ENCODE measurements around the gene MLH1. TPM values are rescaled to one million over a fixed set of nuclear protein-coding genes. Genes with fewer than 3 reads are reported as not detected.
"Not testable (repeated sequence)": the region's sequence is repeated elsewhere in the genome, so short reads cannot be mapped to it uniquely, and the experiment has no call there.

Gene MLH1
- total and polyA plus RNA-seq, 2 experiments from 2014 or later, result 27.8 to 36.3 TPM

DNA sequence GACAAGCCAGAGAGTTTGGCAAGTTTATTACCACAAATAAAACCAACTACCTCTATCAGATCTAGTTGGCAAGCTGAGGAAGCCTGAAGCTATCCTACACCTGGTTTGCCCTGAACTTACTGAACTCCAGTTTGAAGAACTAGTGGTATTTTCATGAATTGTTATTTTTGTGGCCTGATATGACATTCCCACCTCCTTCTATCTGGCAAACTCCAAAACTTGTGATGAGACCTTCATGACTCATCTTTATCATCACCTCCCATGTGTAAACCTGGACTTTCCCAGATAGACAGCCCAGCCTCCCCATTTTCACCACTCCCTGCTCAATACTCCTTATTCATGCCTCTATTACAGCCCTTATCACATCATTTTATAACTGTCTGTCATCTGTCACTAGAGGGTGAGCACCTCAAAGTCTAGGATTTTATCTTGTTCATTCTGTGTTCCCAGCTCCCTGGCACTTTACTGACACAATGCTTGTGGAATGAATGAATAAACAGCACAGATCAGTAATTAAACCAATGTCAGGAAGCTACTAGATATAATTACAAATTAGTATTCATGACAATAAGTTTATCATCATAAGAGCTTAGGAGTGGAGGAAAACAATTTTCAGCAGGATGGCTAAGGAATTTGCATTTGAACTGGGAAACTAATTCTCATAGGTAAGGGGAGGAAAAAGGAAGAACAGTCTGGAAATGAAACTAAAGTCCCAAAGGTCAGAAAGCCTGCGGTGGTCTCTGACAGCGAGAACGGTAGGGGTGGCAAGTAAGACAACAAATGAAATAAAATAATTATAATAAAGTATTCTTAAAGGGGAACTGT, 35.2 kb upstream of the MLH1 start:
- H3K9me3 ChIP-seq (ENCODE audit: low read depth), result no peaks in the 10 kb centered on the region
- H3K36me3 ChIP-seq (ENCODE audit: low read depth), result no peaks in the 10 kb centered on the region
- 0 out of 2 replicates have a peak overlapping the region, but pooled peaks have one; percentile 12 for H3K4me3 ChIP-seq
- no peaks in the 10 kb centered on the region for H3K27me3 ChIP-seq (replicated peaks; ENCODE audit: insufficient read depth)
- no peaks in the 10 kb centered on the region for H4K20me1 ChIP-seq (ENCODE audit: insufficient read depth)
- TF ChIP-seq EZH2phosphoT487 (IDR thresholded peaks at IDR 0.05; ENCODE audit: insufficient read depth, low read depth) (no peak), EZH2 (IDR thresholded peaks at IDR 0.05; ENCODE audit: insufficient read depth, poor library complexity, severe bottlenecking) (no peak)
- H3K9ac ChIP-seq, result peak overlapping the region; percentile 35; the same call in 1 of the 2 replicates
- H2AFZ ChIP-seq, result no peak overlapping the region
- 67 to 71% methylated on average over 3 of the region's 3 CpGs for WGBS, 2 experiments (ENCODE audit: low coverage in 1 of 2, low lambda C conversion rate in 2 of 2, missing lambda C conversion rate in 2 of 2)
- no peaks in the 10 kb centered on the region for H3K79me2 ChIP-seq (ENCODE audit: insufficient read depth)
- H3K9me2 ChIP-seq (ENCODE audit: insufficient read depth), result no peaks in the 10 kb centered on the region
- DNase-seq, result peak; percentile 80
- H3F3A ChIP-seq (ENCODE audit: insufficient read depth), result peaks cover 11% of the 10 kb centered on the region
- in situ Hi-C loops (cut with MboI), result no loop called here
- H3K4me2 ChIP-seq (ENCODE audit: unreplicated experiment), result peak overlapping the region; percentile 59
- peak overlapping the region; percentile 45 for H3K27ac ChIP-seq
- H3K4me1 ChIP-seq (ENCODE audit: insufficient read depth), result peaks cover 14% of the 10 kb centered on the region

DNA sequence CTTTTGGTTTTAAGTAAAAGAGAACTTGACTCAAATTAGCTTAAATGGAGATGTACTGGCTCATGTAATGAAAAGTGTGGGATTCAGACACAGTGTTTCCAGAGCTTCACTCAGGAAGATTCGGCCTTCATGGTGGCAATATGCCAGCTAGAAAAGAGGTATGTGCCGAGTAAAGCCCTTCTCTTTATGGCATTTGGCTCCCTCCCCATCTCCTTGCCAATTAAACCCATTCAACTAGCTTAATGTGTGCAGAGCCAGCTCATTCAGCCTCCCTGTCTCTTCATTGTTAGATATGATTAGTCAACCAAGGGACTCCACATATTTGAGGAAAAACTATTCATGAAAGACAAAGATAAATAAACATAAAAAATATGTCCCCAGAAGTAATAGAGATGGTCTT, 33.5 kb upstream of the MLH1 start:
- H3K79me2 ChIP-seq (ENCODE audit: insufficient read depth), result no peaks in the 10 kb centered on the region
- TF ChIP-seq EZH2 (IDR thresholded peaks at IDR 0.05; ENCODE audit: insufficient read depth, poor library complexity, severe bottlenecking) (no peak), EZH2phosphoT487 (IDR thresholded peaks at IDR 0.05; ENCODE audit: insufficient read depth, low read depth) (no peak)
- H2AFZ ChIP-seq, result no peak overlapping the region
- H3F3A ChIP-seq (ENCODE audit: insufficient read depth), result peaks cover 11% of the 10 kb centered on the region
- no peak overlapping the region for H3K4me2 ChIP-seq (ENCODE audit: unreplicated experiment)
- WGBS, 2 experiments (ENCODE audit: low coverage in 1 of 2, low lambda C conversion rate in 2 of 2, missing lambda C conversion rate in 2 of 2), result 56 to 58% methylated on average over 2 of the region's 2 CpGs
- H3K27ac ChIP-seq, result no peak overlapping the region
- H4K20me1 ChIP-seq (ENCODE audit: insufficient read depth), result no peaks in the 10 kb centered on the region
- no peak overlapping the region for H3K4me3 ChIP-seq
- H3K36me3 ChIP-seq (ENCODE audit: low read depth), result no peaks in the 10 kb centered on the region
- H3K9me3 ChIP-seq (ENCODE audit: low read depth), result no peaks in the 10 kb centered on the region
- peaks cover 14% of the 10 kb centered on the region for H3K4me1 ChIP-seq (ENCODE audit: insufficient read depth)
- in situ Hi-C loops (cut with MboI), result no loop called here
- no peak for DNase-seq
- H3K9me2 ChIP-seq (ENCODE audit: insufficient read depth), result no peaks in the 10 kb centered on the region
- H3K9ac ChIP-seq, result no peak overlapping the region
- no peaks in the 10 kb centered on the region for H3K27me3 ChIP-seq (replicated peaks; ENCODE audit: insufficient read depth)

DNA sequence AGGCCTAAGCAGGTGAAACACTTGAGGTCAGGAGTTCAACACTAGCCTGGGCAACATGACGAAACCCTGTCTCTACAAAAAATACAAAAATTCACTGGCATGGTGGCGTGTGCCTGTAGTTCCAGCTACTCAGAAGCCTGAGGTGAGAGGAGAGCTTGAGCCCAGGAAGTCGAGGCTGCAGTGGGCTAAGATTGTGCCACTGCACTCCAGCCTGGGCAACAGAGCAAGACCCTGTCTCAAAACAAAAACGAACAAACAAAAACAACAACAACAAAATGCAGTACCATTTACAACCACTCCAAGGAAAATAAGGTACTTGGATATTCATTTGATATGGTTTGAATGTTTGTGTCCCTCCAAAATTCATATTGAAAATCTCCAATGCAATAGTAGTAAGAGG, 32.8 kb upstream of the MLH1 start:
- Histone ChIP-seq H3K4me1 (ENCODE audit: insufficient read depth) (peaks cover 14% of the 10 kb centered on the region), H3K4me2 (ENCODE audit: unreplicated experiment) (no peak overlapping the region), H3K36me3 (ENCODE audit: low read depth) (no peaks in the 10 kb centered on the region), H3F3A (ENCODE audit: insufficient read depth) (peaks cover 11% of the 10 kb centered on the region), H4K20me1 (ENCODE audit: insufficient read depth) (no peaks in the 10 kb centered on the region), H3K79me2 (ENCODE audit: insufficient read depth) (no peaks in the 10 kb centered on the region), H3K9ac (no peak overlapping the region), H3K27ac (no peak overlapping the region), H3K4me3 (no peak overlapping the region), H3K27me3 (replicated peaks; ENCODE audit: insufficient read depth) (no peaks in the 10 kb centered on the region), H2AFZ (no peak overlapping the region), H3K9me3 (ENCODE audit: low read depth) (no peaks in the 10 kb centered on the region), H3K9me2 (ENCODE audit: insufficient read depth) (no peaks in the 10 kb centered on the region)
- 66 to 71% methylated on average over 4 of the region's 4 CpGs for WGBS, 2 experiments (ENCODE audit: low coverage in 1 of 2, low lambda C conversion rate in 2 of 2, missing lambda C conversion rate in 2 of 2)
- no peak for DNase-seq
- TF ChIP-seq EZH2phosphoT487 (IDR thresholded peaks at IDR 0.05; ENCODE audit: insufficient read depth, low read depth) (no peak), EZH2 (IDR thresholded peaks at IDR 0.05; ENCODE audit: insufficient read depth, poor library complexity, severe bottlenecking) (no peak)
- in situ Hi-C loops (cut with MboI), result no loop called here

DNA sequence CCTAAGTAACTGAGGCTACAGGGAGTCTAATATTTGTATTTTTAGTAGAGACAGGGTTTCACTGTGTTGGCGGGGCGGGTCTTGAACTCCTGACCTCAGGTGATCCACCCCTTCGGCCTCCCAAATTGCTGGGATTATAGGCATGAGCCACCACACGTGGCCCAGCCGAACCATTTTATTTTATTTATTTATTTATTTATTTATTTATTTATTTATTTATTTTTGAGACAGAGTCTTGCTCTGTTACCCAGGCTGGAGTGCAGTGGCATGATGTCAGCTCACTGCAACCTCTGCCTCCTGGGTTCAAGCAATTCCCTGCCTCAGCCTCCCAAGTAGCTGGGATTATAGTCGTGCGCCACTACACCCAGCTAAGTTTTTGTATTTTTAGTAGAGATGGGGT, 30.3 kb upstream of the MLH1 start:
- H3K79me2 ChIP-seq (ENCODE audit: insufficient read depth); H3F3A ChIP-seq (ENCODE audit: insufficient read depth); H3K9me2 ChIP-seq (ENCODE audit: insufficient read depth); H3K9me3 ChIP-seq (ENCODE audit: low read depth); H4K20me1 ChIP-seq (ENCODE audit: insufficient read depth); H3K27me3 ChIP-seq (replicated peaks; ENCODE audit: insufficient read depth); H3K36me3 ChIP-seq (ENCODE audit: low read depth); H3K9ac ChIP-seq; H3K4me3 ChIP-seq; in situ Hi-C loops (cut with MboI); H3K27ac ChIP-seq; H3K4me1 ChIP-seq (ENCODE audit: insufficient read depth); H3K4me2 ChIP-seq (ENCODE audit: unreplicated experiment); DNase-seq; H2AFZ ChIP-seq: not testable (repeated sequence)
- WGBS, 2 experiments (ENCODE audit: low coverage in 1 of 2, low lambda C conversion rate in 2 of 2, missing lambda C conversion rate in 2 of 2), result 87 to 91% methylated on average over 7 of the region's 7 CpGs

Measured in GM23248 (cell line).